GM18873 (cell line): ENCODE data around the gene SCAMP5.

Source experiments
- ATAC-seq: cut with Tn5 transposase; IDR thresholded peaks from one replicate; pipeline ENCODE4 v1.9.1; 2021; ENCODE audit warnings: mild to moderate bottlenecking, moderate library complexity, moderate number of reproducible peaks; ENCODE audit not compliant: unreplicated experiment, low FRiP score

Gene SCAMP5

DNA sequence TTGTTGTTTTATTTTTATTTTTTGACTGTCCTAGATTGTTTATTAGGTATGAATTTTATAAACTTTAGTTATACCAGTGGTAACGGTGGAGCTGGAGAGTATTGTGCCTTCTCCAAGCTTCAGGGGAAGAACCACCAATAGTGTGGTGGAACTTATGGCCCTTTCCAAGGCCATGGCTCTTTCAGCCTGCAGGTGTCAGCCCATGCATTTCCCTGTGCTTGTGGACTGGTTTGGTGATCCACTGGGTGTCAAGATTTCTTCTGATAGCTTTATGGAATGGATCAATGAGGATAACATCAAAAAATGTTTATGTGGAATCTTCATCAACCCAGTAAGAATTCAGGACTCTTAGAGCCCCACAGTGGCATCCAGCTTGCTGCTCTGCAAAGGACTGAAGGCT is 19.2 kb upstream of the SCAMP5 start:
- no peak for ATAC-seq

DNA sequence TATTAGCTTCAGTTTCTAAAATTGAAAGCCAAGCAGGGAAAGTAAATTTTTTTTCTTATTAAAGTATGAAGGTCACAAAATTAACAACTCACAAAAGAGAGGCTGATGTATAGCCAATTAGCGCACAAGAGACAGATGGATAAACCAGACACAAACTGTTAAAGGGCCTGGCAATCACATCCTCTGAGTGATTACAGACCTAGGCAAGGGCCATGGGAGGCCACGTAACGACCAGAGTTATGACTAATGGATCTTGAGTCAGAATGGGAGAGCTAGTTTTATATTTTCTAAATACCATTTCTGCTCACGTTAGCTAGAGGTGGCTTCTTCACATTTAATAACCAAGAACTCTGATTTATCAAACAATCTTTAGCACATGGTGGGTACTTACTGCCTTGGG is 17.8 kb upstream of the SCAMP5 start:
- no peak for ATAC-seq

DNA sequence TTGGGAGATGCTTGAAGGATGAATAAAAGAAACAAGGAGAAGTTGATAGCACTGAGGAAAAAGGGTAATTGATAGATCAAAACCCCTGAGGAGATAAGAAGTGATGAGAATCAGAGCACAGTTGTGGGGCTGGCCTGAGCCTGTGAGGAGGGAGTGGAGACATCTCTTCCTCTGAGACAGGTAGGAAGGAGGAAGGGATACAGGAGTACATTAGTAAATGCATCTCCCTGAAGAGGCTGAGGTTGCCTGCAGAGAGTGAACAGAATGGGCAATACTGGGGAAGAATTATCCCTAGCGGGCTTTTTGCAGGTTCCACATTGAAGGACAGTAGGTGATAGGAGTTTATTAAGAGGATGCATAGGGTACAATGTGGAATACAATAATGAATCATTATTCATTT is 17.3 kb upstream of the SCAMP5 start:
- ATAC-seq = no peak

DNA sequence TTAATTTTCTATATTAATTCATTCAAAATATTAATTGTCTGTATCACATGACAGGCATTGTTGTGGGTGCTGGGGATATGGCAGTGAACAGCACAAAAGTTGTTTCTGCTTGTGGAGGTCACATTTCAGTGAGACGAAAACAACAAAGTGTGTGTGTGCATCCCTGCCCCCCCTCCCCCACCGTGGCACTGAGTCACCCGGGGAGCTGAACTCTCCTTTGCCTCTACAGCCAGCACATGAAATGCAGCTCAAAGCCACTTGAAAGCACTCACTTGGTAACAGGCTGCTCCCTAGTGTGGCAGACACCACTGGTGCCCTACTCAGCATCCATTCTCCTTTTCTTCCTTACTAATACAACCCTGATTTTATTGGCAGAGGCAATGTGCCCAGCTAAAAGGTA is 16.9 kb upstream of the SCAMP5 start:
- no peak for ATAC-seq

DNA sequence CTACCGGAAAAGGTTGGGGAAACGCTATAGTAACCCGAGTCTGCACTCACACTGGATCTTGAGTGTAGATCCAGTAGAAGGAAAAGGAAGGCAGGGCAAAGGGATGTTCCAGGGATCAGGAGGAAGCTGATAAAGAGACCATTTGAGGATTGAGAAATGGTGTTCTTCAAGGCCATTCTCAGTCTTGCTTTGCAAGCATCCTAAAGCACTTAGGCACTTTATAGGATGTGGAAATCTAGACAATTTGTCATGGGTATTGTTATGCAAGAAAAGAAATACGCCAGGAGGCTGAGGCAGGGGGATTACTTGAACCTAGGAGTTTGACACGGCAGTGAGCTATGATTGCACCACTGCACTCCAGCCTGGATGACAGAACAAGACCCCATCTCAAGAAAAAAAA is 13.2 kb upstream of the SCAMP5 start:
- ATAC-seq = no peak

DNA sequence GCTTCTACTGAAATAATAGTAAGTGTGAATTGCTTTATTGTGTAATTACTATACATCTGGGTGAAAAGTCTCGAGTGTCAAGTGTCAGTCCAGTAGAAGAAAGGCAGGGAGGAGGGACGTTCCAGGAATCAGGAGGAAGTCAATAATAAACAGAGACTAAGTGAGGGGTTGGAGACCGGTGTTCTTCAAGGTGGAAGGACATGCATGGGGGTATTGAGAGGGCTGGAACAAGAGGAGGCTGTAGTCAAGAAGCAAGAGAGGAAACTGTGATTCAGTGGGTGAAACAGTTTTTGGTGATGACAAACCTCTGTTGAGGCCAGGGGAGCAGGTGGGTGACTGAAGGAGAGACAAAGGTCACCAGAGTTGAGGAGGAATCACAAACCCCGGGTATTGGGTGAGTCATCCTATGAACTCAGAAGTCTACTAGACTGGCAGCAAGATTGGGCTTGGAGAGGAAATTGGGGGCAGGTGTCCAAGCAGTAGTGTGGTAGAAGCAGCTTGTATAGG is 11.6 kb upstream of the SCAMP5 start:
- no peak for ATAC-seq

DNA sequence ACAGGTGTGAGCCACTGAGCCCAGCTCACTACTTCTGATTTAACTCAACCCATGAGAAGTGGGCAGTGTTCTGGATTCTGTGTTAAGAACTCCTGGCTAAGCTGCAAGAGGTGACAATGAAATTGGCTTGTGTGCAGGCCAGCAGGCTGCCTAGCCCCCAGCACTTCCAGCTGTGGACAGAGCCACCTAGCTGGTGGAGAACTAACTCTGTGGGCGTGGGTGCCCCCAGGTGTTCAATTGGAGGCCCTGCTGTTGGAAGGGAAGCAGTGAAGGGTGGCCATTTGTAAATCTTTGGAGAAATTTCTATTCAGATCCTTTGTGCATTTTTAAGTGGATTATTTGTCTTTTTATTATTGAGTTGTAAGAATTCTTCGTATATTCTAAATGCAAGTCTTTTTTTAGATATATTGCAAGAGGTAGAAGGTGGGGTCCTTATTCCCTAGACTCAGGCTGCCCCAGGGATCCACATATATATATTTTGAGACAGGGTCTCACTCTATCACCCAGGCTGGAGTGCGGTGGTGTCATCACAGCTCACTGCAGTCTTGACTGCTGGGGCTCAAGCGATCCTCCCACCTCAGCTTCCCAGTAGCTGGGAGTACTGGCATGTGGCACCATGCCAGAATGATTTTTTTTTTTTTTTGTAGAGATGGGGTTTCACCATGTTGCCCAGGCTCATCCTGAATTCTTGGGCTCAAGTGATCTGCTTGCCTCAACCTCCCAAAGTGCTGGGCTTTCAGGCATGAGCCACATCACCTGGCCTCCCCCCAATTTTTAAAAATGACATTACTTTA is 7.2 kb upstream of the SCAMP5 start:
- no peak for ATAC-seq

DNA sequence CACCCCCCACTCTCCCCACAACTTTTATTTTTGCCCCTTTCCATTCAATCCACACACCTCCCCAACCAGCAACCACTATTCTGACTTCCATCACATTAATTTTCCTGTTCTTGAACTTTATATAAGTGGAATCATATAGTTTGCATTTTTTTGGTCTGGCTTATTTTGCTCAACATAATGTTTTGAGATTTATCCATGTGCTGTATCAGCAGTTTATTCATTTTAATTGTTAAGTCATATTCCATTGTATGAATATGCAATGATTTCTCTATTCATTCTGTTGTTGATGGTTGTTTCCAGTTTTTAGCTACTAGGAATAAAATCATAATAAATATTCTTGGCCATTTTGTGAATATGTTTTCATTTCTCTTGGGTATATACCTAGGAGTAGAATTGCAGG is 5.8 kb upstream of the SCAMP5 start:
- no peak for ATAC-seq

DNA sequence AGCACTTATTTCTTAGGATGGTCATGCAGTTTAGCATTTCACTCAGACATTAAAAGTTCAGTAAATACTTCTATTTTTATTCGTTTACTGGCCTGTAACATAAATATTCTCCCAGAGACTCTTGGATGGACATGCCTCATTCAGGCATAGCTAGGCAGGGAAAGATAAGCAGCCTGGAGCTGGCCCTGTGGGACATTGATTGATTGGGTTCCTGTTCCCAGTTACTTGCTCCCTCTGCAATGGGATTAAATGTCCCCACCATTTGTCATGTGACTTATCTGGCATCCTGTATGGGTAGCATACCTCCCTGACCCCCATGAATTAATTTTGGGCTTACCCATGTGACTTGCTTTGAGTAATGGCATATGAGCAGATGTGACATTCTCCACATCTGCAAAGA is 2.7 kb upstream of the SCAMP5 start:
- no peak for ATAC-seq

DNA sequence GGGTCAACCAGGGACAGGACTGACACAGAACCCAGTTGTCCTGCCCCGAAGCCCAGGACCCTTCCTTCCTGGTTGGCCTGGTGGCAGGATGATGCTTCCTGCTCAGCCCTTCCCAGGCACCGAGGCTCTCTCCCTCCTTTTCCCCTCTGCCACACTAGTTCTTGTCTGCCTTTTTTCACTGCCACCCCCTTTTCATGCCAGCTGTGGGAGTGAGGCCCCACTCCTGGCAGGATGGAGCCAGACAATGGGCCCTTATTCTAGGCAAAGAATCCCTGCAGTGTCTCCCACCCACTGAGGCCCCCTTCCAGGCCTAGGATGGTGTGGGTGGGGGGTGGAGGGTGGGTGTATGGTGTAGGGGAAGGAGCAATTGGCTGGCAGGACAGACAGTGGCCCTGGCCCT is 1.1 kb upstream of the SCAMP5 start:
- ATAC-seq = no peak

DNA sequence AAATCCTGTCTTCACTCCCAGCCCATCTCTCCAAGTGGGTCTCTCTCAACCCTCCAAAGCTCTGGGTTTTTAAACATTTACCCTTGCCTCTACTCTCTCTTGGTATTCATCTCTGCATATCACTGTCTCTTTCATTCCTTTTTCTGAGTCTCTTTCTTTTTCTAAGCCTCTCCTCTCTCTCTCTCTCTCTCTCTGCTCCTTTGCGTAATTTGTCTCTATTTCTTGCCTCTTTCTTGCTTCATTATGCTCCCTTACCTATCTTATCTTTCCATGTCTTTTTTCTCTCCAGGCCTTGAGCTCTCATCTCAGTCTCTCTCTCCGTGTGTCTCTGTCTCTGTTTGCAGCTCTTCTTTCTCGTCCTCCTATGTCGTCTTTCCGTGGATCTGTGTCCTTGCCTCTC is 678 bp upstream of the SCAMP5 start:
- ATAC-seq = no peak

DNA sequence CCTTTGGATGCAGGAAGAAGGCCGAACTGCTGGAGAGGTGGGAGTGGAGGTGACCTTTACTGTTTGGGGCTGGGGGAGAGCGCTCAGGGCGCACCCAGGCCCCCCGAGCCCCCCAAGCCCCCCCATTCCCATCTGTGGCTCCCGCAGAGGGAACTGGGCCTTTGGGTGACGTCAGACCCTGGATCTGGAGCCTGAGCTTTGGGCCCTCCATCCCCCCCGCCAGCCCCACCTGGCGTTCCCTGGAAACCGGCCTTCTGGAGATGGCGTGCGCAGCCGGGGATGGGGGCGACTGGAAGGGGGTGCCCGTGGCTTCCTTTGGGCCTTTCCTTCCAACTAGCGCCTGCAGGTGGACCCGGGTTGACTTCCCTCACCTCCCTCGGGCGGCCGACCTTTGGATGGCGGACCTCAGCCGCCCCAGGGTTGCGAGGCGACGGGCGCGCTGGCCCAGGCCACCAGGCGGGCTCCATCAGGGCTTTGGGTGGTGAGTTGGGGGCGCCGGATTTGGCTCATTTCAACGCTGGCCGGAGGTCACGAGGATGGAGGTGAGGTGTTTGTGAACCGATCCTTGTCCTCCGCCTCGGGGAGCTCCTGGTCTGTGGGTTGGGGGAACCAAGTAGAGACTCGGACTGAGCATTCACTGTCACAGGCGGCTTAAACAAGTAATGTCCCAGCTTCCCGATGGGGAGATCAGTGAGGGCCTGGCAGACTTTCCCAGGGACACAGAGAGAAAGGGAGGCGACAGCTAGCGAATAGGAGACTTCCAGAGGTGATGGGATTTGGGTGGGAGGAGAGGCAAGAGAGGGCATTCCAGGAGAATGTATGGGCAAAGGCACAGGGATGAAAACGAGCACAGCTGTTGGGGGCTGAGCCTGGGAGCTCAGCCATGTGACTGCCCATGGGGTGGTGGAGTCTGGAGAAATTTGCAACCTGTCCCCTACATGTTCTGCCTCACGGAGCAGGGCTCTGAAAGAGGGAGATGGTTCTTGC is 709 bp downstream of the SCAMP5 start:
- ATAC-seq = no peak

DNA sequence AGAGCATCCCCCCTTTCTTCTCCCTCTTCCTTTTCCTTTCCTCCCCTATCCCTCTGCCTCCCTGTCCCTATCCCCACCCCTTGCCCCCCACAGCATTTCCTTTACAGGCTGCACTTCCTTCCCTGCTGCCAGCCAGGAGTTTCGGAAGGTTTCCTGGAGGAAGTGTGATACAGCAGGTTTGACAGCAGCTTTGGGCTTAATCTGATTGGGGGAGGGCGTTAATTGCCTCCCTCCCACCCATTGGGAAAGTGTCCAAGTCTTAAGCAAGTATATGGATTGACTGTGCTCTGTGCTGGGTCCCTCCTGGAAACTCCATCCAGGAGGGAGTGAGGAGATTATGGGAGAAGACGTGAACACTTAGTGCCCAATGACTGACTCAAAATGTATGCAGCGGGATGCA is 1.8 kb downstream of the SCAMP5 start:
- no peak for ATAC-seq

DNA sequence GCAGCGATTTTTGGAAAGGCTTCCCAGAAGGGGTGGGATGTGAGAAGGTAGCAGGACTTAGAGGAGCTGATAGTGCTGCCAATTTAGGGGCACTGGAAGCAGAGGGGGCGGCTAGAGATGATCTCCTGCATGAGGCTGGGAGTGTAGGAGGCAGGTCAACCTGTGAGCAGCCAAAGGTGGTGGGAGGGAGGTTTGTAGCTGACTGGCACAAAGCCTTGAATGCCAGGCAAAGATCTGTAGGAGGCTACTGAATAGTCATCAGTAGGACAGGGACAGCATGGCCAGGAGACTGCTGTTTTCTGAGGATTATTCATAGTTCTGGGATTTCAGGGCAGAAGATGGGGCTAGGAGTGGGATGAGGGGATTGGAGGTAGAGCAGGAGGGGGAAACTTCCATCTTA is 2.2 kb downstream of the SCAMP5 start:
- ATAC-seq = no peak

DNA sequence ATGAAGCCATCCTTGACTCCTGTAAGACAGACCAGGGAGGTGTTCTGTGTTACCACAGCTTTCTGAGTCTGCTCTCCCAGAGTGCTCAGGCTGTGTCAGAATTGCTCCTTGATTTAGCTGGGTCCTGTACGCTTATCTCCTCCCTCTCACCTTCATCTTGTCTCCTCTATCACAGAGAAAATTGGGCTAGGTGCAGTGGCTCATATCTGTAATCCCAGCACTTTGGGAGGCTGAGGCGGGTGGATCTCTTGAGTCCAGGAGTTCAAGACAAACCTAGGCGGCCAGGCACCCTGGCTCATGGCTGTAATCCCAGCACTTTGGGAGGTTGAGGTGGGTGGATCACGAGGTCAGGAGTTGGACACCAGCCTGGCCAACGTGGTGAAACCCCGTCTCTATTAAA is 5.9 kb downstream of the SCAMP5 start:
- no peak for ATAC-seq

DNA sequence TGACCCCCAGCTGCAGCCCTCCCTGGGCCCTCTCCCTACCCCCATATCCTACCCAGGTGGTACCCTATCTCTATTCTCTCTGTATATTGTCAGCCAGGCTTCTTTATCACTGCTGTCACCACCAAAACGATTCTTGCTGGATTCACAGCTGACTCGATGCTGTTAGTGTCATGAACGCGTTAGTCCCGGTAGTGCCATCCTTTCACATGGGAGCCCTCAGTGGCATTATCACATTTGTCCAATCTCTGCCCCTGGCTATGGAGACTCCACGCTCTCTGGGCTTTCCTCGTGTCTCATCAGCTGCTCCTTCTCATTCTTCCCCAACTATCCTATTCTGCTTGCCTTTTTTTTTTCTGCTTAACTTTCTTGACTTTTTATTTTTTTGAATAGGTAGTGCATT is 7.0 kb downstream of the SCAMP5 start:
- no peak for ATAC-seq

DNA sequence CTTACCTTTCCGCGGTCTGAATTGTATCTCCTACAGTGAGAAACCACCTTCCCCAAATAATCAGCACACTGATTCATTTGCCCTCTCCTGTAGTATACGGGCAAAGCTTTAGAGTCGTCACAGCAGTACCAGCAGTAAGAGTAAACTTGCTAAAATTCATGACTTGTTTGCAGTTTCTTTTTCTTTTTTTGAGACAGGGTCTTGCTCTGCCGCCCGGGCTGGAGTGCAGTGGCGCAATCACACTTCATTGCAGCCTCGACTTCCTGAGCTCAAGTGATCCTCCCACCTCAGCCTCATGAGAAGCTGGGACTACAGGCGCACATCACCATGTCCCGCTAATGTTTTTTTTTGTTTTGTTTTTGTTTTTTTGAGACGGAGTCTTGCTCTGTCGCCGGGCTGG is 11.9 kb downstream of the SCAMP5 start:
- no peak for ATAC-seq

DNA sequence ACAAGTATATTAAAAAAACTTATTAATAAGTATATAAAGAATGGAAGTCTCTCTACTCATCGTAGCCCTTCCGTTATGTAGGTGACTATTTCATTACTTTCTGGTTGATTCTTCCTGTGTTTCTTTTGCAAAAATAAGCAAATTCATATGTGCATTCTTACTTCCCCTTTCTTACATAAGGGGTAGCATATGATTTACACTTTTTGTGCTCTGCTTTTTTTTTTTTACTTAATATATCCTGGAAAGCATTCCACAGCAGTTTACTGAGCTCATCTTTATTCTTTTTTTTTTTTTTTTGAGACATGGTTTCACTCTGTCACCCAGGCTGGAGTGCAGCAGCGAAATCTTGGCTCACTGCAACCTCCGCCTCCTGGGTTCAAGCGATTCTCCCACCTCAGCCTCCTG is 12.9 kb downstream of the SCAMP5 start:
- ATAC-seq = no peak

DNA sequence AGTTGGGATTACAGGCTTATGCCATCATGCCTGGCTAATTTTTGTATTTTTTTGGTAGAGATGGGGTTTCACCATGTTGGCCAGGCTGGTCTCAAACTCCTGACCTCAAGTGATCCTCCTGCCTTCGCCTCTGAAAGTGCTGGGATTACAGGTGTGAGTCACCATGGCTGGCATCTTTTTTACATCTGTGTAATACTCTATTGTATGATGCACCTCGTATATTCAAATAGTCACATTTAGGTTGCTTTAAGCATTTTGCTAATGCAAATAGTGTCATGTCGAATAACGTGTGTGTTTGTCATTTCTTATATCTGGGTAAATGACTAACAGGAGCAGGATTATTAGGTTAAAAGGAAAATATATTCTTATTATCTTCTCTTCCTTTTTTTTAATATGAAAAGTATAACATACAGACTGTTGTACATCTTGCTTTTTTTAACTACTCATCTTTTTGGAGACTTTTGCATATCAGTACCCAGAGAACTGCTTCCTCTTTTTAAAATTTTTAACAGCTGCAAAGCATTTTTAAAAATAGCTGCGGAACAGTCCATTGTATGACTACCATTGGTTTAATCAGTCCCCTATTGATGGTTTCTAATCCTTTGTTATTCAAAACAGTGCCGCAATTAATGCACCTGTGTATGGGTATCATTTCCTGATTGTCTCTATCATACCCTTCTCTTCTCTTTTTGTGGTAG is 13.4 kb downstream of the SCAMP5 start:
- ATAC-seq = peak; percentile 64

DNA sequence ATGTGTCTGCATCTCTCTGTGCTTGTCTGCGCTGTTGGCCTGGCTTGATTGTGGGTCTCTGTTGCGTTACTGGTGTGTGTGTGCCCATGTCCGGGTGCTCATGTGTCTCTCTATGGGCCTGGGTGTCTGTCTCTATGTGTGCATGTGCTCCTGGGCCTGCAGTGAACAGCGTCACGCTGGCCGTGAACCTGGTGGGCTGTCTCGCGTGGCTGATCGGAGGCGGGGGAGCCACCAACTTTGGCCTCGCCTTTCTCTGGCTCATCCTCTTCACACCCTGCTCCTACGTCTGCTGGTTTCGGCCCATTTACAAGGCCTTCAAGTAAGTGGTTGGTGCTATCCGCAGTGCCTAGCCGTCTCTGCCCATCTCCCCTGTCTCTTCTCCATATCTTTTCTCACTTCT is 21.1 kb downstream of the SCAMP5 start:
- ATAC-seq = no peak

DNA sequence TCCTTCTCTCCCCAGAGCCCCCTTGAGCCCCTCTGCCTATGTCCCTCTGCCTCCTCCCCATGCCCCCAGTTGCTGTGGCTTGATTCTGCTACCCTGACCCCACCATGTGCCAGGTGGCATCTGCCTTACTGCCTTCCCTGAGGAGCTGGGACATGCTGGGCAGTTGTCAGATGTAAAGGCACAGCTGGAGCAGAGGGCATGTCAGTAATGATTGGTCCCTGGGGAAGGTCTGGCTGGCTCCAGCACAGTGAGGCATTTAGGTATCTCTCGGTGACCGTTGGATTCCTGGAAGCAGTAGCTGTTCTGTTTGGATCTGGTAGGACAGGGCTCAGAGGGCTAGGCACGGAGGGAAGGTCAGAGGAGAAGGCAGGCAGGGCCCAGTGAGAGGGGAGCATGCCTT is 24.6 kb downstream of the SCAMP5 start:
- ATAC-seq = no peak
